ENCODE results near the gene FRY.
A peak's percentile ranks its signal among the peaks of the same experiment; 100 is the strongest.

The FRY gene

DNA sequence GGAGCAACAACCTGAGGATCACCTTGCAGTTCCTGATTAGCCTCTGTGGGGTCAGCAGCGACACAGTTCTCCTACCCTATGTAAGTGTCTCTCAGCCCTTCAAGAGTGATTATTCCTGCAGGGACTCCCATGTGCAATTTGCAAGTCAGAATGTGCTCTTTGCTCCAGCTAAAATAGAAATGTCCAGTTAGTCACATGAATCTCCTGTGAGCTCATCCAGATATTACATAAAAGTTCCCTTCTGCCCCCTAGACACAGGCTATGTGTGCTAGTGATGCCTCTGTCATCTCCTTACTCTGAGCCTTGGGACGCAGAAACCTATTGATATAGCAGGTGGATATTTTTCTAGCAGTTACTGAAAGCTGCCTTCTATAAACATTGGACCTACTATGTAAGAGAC is 178.1 kb downstream of the FRY start:
- Histone ChIP-seq H3K36me3 (ENCODE audit: control insufficient read depth, insufficient read depth, low read length) (no peaks in the 10 kb centered on the region), H3K9me3 (ENCODE audit: control insufficient read depth, low read length) (no peaks in the 10 kb centered on the region), H3K4me3 (ENCODE audit: extremely low read depth, insufficient read depth, low read length, poor library complexity, severe bottlenecking) (no peak overlapping the region), H3K4me1 (ENCODE audit: control insufficient read depth, insufficient read depth, low read length, poor library complexity, severe bottlenecking) (peaks cover 21% of the 10 kb centered on the region), H3K27ac (ENCODE audit: low read depth, low read length, severe bottlenecking) (no peak overlapping the region)
- 80 to 90% methylated on average over 1 of the region's 2 CpGs for WGBS, 2 experiments (ENCODE audit: insufficient coverage in 2 of 2)

DNA sequence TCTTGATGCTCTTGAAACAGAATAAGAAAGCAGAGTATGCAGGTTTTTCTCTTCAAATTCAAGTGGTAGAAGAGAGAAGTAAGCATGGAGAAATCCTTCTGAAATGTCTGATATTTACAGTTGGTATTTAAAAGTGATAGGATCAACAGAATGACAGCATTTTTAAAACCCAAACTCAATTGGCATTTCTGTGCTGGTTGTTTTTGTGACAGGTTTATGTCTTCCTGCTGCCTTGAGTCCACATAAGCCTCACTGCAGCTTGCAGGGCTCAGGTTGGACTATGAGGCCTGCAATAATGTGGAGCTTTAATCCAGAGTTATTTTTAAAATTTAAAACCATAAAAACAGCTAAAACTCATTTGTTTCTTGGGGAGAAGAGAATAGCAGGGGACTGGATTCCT is 178.5 kb downstream of the FRY start:
- Histone ChIP-seq H3K4me3 (ENCODE audit: extremely low read depth, insufficient read depth, low read length, poor library complexity, severe bottlenecking) (no peak overlapping the region), H3K4me1 (ENCODE audit: control insufficient read depth, insufficient read depth, low read length, poor library complexity, severe bottlenecking) (peaks cover 21% of the 10 kb centered on the region), H3K9me3 (ENCODE audit: control insufficient read depth, low read length) (no peaks in the 10 kb centered on the region), H3K27ac (ENCODE audit: low read depth, low read length, severe bottlenecking) (no peak overlapping the region), H3K36me3 (ENCODE audit: control insufficient read depth, insufficient read depth, low read length) (no peaks in the 10 kb centered on the region)

DNA sequence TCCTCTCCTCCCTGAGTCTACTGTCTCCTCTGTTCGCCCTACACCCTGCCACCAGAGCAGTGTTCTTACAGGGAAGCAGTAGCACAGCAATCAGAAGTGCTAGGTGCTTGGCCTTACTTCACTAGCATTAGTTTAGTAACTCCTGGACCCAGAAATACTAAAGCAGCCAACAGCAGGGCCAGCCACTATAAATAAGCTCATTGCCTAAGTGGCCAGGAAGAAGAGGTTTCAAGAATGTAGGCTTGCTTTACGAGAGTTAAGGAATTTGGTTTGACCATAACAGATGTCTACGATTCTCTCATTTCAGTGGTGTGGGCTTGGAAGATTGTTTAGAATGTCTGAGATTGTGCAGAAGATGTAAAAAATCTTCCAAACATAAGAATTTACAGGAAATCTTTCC is 180.2 kb downstream of the FRY start:
- Histone ChIP-seq H3K9me3 (ENCODE audit: control insufficient read depth, low read length) (no peaks in the 10 kb centered on the region), H3K27ac (ENCODE audit: low read depth, low read length, severe bottlenecking) (peak overlapping the region; percentile 93), H3K4me1 (ENCODE audit: control insufficient read depth, insufficient read depth, low read length, poor library complexity, severe bottlenecking) (peaks cover 21% of the 10 kb centered on the region), H3K4me3 (ENCODE audit: extremely low read depth, insufficient read depth, low read length, poor library complexity, severe bottlenecking) (no peak overlapping the region), H3K36me3 (ENCODE audit: control insufficient read depth, insufficient read depth, low read length) (no peaks in the 10 kb centered on the region)
- 90 to 100% methylated on average over 1 to 2 of the region's 3 CpGs for WGBS, 2 experiments (ENCODE audit: insufficient coverage in 2 of 2)

- H3K27ac ChIP-seq (ENCODE audit: low read depth, low read length, severe bottlenecking), result peak overlapping the region; percentile 93
Measured at GRCh38 chr13:32212421-32212820, 180.8 kb downstream of the FRY start.

DNA sequence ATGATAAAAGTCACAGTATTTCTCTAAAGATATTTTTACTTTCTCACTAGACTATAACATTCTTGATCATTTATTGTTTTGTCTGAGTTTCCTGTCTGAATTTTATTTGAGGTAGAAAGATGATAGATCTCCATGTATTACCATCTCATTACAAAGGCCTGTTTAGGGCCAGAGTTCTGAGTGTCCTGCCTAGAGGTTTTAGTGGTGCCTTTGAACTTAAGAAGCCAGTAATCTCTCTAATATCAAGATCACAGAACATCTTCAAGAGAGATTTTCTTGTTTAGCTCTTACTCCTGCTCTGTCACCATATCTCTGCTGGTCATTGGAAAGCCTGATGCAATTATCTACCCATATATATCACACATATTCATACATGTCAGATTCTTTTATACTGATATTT is 182.1 kb downstream of the FRY start:
- peaks cover 21% of the 10 kb centered on the region for H3K4me1 ChIP-seq (ENCODE audit: control insufficient read depth, insufficient read depth, low read length, poor library complexity, severe bottlenecking)
- H3K4me3 ChIP-seq (ENCODE audit: extremely low read depth, insufficient read depth, low read length, poor library complexity, severe bottlenecking), result no peak overlapping the region
- no peak overlapping the region for H3K27ac ChIP-seq (ENCODE audit: low read depth, low read length, severe bottlenecking)
- no peaks in the 10 kb centered on the region for H3K36me3 ChIP-seq (ENCODE audit: control insufficient read depth, insufficient read depth, low read length)
- no peaks in the 10 kb centered on the region for H3K9me3 ChIP-seq (ENCODE audit: control insufficient read depth, low read length)

More at GRCh38 chr13:32212421-32212820, 180.8 kb downstream of the FRY start:
- H3K4me3 ChIP-seq (ENCODE audit: extremely low read depth, insufficient read depth, low read length, poor library complexity, severe bottlenecking), result no peak overlapping the region
- peaks cover 21% of the 10 kb centered on the region for H3K4me1 ChIP-seq (ENCODE audit: control insufficient read depth, insufficient read depth, low read length, poor library complexity, severe bottlenecking)
- H3K9me3 ChIP-seq (ENCODE audit: control insufficient read depth, low read length), result no peaks in the 10 kb centered on the region
- 88 to 100% methylated on average over 1 of the region's 3 CpGs for WGBS, 2 experiments (ENCODE audit: insufficient coverage in 2 of 2)
- H3K36me3 ChIP-seq (ENCODE audit: control insufficient read depth, insufficient read depth, low read length), result no peaks in the 10 kb centered on the region

DNA sequence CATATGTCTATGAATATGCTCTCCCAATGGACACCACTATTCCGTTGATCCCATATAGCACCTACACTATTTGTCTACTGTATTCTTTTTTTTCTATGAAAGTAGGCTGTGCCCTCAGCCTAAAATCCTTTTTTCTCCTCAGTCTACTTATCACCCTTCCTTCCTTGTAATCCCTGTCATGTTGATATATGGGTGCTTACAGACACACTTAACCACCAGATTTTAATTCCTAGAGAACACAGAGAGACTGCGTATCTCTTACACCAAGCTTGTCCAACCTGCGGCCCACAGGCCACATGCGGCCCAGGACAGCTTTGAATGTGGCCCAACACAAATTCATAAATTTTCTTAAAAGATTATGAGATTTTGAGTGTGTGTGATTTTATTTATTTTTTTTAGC is 182.5 kb downstream of the FRY start:
- 100% methylated on average over 2 of the region's 4 CpGs; no CpG with 5 or more reads in 1 of the 2 experiments for WGBS, 2 experiments (ENCODE audit: insufficient coverage in 2 of 2)
- peaks cover 21% of the 10 kb centered on the region for H3K4me1 ChIP-seq (ENCODE audit: control insufficient read depth, insufficient read depth, low read length, poor library complexity, severe bottlenecking)
- H3K9me3 ChIP-seq (ENCODE audit: control insufficient read depth, low read length), result no peaks in the 10 kb centered on the region
- no peak overlapping the region for H3K27ac ChIP-seq (ENCODE audit: low read depth, low read length, severe bottlenecking)
- no peak overlapping the region for H3K4me3 ChIP-seq (ENCODE audit: extremely low read depth, insufficient read depth, low read length, poor library complexity, severe bottlenecking)
- no peaks in the 10 kb centered on the region for H3K36me3 ChIP-seq (ENCODE audit: control insufficient read depth, insufficient read depth, low read length)

DNA sequence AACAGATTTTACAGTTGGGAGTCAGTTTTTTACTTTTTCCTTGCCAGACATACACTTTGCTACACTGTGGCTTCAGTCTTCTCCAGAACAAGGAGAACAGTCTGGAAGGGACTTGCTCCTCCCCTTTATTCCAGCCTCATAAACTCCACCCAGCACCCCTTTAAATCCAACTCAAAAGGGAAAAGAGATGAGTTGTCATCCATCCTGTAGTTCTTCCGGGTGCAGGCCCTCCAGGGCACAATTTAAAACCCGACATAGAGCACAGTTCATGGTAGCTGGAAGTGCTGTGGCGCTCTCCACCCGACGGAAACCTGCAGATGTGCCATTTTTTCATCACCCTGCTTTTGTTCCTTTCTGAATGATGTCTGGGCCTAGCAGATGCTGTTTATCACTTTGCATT is 184.7 kb downstream of the FRY start:
- Histone ChIP-seq H3K9me3 (ENCODE audit: control insufficient read depth, low read length) (no peaks in the 10 kb centered on the region), H3K4me1 (ENCODE audit: control insufficient read depth, insufficient read depth, low read length, poor library complexity, severe bottlenecking) (peaks cover 10% of the 10 kb centered on the region), H3K4me3 (ENCODE audit: extremely low read depth, insufficient read depth, low read length, poor library complexity, severe bottlenecking) (no peak overlapping the region), H3K36me3 (ENCODE audit: control insufficient read depth, insufficient read depth, low read length) (no peaks in the 10 kb centered on the region), H3K27ac (ENCODE audit: low read depth, low read length, severe bottlenecking) (no peak overlapping the region)
- 80 to 94% methylated on average over 1 to 3 of the region's 5 CpGs for WGBS, 2 experiments (ENCODE audit: insufficient coverage in 2 of 2)

DNA sequence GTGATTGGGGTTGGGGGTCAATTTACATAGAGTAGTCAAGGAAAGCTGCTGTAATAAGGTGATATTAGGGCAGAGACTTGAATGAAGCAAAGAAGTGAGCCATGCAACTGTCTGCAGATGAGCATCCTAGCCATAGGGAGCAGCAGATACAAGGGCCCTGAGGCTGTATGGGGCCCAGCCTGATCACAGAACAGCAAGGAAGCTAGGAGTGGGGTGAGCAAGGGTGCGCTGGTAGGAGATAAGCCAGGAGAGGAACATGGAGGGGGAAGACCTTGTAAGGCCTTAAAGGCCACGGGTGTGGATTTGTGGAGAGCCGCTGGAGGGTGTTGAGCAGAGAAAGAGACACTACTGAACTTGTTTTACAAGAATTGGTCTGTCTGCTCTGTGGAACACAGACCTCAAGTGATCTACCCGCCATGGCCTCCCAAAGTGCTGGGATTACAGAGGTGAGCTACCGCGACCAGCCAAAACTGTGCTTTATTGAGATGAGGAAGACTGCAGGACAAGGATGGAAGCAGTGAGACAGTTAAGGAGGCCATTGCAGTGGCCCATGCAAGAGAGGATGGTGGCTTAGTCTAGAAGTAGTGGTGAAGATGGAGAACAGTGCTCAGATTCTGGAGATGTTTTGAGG is 190.6 kb downstream of the FRY start:
- Histone ChIP-seq H3K9me3 (ENCODE audit: control insufficient read depth, low read length) (no peaks in the 10 kb centered on the region), H3K27ac (ENCODE audit: low read depth, low read length, severe bottlenecking) (no peak overlapping the region), H3K36me3 (ENCODE audit: control insufficient read depth, insufficient read depth, low read length) (no peaks in the 10 kb centered on the region), H3K4me3 (ENCODE audit: extremely low read depth, insufficient read depth, low read length, poor library complexity, severe bottlenecking) (no peak overlapping the region), H3K4me1 (ENCODE audit: control insufficient read depth, insufficient read depth, low read length, poor library complexity, severe bottlenecking) (peaks cover 22% of the 10 kb centered on the region)
- 94 to 95% methylated on average over 6 of the region's 6 CpGs for WGBS, 2 experiments (ENCODE audit: insufficient coverage in 2 of 2)

DNA sequence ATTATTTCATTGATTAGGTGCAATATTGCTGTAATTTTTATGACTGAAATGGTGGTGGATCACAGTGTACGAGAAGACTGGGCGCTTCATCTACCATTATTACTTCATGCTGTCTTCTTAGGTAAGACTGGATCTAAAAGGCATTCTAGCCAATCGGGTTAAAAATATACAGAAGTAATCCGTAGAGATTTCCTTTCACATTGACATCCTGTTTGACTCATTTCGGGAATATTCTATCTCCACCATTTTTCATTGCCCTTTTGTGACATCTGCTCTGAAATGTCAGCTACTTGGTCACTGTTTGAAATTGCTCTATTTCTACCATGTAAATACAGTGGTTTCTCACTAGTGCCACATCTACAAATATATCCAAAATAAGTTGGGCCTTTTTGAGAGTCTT is 193.3 kb downstream of the FRY start:
- H3K4me3 ChIP-seq (ENCODE audit: extremely low read depth, insufficient read depth, low read length, poor library complexity, severe bottlenecking), result no peak overlapping the region
- H3K27ac ChIP-seq (ENCODE audit: low read depth, low read length, severe bottlenecking), result peak overlapping the region; percentile 75
- 93 to 96% methylated on average over 2 to 3 of the region's 5 CpGs for WGBS, 2 experiments (ENCODE audit: insufficient coverage in 2 of 2)
- peaks cover 22% of the 10 kb centered on the region for H3K4me1 ChIP-seq (ENCODE audit: control insufficient read depth, insufficient read depth, low read length, poor library complexity, severe bottlenecking)
- H3K9me3 ChIP-seq (ENCODE audit: control insufficient read depth, low read length), result no peaks in the 10 kb centered on the region
- no peaks in the 10 kb centered on the region for H3K36me3 ChIP-seq (ENCODE audit: control insufficient read depth, insufficient read depth, low read length)

DNA sequence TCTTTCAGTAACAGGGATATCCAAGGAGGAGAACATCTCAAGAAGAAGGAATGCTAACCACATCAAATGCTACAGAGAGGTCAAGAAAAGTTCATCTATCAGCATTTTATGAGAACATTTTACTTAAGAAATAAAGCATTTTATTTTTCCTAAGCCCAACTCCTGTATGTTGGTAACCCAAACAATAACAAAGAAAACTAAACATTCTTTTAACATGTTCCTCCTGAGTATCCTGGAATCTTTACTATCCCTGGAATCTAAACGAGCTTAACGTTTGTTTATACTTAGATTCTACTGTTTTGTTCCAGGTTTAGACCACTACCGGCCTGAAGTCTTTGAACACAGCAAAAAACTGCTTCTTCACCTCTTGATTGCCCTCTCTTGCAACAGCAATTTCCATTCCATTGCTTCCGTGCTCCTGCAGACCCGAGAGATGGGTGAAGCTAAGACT is 193.9 kb downstream of the FRY start:
- Histone ChIP-seq H3K4me3 (ENCODE audit: extremely low read depth, insufficient read depth, low read length, poor library complexity, severe bottlenecking) (no peak overlapping the region), H3K36me3 (ENCODE audit: control insufficient read depth, insufficient read depth, low read length) (no peaks in the 10 kb centered on the region), H3K4me1 (ENCODE audit: control insufficient read depth, insufficient read depth, low read length, poor library complexity, severe bottlenecking) (peaks cover 22% of the 10 kb centered on the region), H3K9me3 (ENCODE audit: control insufficient read depth, low read length) (no peaks in the 10 kb centered on the region), H3K27ac (ENCODE audit: low read depth, low read length, severe bottlenecking) (peak overlapping the region; percentile 75)
- 63 to 64% methylated on average over 3 to 5 of the region's 5 CpGs for WGBS, 2 experiments (ENCODE audit: insufficient coverage in 2 of 2)

DNA sequence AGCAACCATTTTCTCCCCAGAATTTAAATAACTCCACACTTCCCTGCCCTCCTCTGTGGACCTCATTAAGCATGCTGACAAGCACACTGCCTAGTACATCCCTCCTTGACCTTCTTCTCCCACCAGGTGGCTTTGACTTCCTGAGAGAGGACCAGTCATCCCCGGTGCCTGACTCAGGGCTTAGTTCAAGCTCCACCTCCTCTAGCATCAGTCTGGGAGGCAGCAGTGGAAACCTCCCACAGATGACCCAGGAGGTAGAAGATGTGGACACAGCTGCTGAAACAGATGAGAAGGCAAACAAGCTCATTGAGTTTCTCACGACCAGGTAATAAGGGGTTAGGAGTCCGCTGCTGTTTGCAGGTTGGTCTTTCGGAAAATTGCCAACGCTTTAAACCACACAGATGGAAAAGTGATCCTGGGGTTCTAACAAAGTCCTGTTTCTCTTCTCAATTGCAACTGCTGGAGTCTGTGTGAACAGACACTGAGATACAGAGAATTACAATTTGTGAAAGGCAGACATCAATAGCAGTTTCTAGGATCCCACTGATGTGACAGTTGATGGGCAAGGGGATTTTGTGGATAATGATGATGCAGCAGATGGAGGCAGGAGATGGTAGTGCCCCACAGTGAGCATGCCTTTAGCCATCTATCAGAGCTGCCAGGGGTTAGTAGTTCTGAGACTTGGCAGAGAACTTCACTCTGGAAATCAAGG is 196.9 kb downstream of the FRY start:
- no peak overlapping the region for H3K4me3 ChIP-seq (ENCODE audit: extremely low read depth, insufficient read depth, low read length, poor library complexity, severe bottlenecking)
- 84 to 100% methylated on average over 4 to 5 of the region's 5 CpGs for WGBS, 2 experiments (ENCODE audit: insufficient coverage in 2 of 2)
- no peaks in the 10 kb centered on the region for H3K9me3 ChIP-seq (ENCODE audit: control insufficient read depth, low read length)
- H3K4me1 ChIP-seq (ENCODE audit: control insufficient read depth, insufficient read depth, low read length, poor library complexity, severe bottlenecking), result peaks cover 22% of the 10 kb centered on the region
- no peak overlapping the region for H3K27ac ChIP-seq (ENCODE audit: low read depth, low read length, severe bottlenecking)
- H3K36me3 ChIP-seq (ENCODE audit: control insufficient read depth, insufficient read depth, low read length), result no peaks in the 10 kb centered on the region
